ENCODE data around the gene DDAH1.

The DDAH1 gene

DNA sequence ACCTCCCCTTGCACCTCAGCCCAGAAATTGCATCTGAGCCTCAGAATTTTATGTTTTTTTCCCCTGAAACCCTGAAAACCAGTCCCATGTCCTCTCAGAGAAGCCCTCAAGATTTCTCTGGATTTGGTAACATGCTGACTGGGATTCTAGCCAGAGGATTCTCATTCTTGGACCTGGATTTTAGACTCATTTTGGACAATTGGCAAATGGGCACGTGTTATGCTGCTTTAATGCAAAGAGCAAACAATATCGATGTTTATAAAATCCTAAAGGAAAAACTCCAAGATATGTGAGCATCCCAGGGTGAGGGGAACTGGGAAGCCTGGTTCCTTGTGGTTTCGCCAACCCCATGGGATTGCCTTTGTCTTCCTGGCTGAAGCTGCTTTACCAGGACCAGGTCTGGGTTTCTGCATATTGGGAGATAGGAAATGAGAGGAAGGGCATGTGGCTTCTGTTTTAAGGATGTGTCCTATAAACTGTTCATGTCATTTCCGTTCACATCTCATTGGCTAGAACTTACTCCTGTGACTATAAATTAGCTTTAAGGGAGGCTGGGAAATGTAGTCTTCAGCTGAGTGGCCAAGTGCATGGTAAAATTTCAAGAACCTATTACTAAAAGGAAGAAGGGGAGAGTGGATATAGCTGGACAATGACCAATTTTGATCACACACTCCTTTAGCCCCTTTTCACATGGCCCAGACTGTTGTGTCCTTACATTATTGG lies 161.4 kb downstream of the DDAH1 start:
- DNase-seq (ENCODE audit: low read depth, low spot score) = no peak

DNA sequence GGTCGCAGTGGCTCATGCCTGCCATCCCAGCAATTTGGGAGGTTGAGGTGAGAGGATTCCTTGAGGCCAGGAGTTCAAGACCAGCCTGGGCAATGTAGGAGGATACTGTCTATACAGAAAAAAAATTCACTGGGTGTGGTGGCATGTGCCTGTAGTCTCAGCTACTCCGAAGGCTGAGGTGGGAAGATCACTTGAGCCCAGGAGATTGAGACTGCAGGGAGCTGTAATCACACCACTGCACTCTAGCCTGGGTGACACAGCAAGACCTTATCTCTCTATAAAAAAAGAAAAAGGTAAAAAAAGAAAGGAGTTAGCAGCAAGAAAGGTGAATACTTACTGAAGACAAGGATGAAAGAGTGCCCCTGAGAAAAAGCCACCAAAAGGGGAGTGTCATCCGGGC lies 164.8 kb downstream of the DDAH1 start:
- DNase-seq (ENCODE audit: low read depth, low spot score) = no peak

DNA sequence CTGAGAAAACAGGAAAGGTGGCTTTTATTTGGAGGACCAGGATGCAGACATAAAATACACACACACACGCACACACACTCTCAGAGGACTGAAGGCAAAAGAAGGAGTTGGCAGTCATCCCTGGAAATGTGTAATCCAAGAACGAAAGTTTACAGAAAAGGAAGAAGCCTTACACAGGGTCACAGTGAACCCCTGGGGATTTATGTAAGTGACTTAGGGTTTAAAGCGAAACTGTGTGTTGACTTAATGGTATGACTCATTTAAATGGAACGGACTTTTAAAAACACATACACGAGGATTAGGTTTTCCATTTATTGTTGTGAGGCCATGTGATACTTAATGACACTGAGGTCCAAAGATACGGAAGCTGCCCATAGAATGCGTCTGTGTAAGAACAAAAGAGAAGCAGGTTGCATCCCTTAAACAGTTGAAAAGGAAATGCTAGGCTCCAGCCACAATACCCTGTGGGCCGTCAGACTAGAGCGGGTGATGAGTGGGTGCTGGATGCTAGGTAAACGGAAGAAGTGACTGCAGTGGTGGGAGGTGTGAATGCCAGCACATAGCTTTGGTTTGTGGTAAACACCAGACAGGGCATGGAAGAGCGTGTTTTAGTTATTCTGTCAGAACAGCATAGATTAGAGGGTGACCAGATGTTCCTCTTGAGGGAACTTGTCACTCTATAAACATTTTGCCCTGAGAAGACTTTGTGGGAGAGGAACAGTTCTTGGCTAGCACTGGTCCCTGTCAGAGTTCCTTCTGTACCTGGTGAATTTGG lies 166.9 kb downstream of the DDAH1 start:
- no peak for DNase-seq (ENCODE audit: low read depth, low spot score)

DNA sequence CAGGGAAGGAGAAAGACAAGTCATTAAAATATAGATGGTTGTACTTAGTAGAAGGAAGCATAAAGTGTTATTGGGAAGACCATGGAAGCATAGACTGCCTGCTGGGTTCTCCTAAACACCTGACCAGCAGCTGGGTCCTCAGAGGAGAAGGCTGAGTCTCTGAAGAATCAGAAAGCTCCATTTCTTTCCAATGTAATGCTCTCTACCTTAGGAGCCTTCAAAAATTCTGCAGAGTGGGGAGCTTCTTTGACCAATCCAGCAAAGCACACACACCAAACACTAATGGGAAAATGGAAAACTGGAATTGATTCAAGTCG lies 167.5 kb downstream of the DDAH1 start:
- no peak for DNase-seq (ENCODE audit: low read depth, low spot score)

DNA sequence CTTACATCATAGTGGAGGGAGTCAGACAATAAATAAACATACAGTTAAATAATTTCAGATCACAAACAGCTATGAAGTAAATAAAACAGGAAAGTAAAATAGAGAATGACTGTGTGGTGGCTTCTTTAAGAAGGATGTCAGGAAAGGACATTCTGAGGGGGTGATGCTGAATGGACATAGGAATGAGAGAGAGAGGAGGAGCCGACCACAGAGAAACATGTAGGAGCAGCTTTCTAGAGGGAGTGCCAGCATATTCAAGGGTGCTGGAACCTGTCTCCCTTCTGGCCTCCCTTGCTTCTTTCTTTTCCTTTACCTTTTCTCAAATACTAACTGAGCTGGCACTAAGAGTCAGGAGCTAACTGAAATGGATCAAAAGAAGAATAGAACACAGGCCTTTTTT lies 168.0 kb downstream of the DDAH1 start:
- DNase-seq (ENCODE audit: low read depth, low spot score) = no peak

DNA sequence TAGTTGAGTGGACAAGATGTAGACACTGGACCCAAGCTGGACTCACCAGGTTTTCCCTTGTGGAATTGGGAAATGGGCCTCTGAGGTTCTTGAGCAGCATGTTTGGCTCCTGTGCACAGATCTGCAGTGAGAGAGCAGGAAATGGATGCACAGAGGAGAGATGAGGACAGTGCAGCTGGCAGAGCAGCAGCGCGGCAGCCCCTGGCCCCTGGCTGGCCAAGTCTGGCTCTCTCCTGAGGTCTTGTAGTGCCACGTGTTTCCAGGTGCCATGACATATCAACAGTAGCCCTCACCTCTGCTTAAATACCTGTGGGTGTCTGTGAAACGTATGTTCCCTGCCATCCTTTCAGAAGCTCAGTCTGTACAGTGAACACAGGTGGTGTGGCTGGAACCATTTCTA lies 169.3 kb downstream of the DDAH1 start:
- DNase-seq (ENCODE audit: low read depth, low spot score) = no peak

DNA sequence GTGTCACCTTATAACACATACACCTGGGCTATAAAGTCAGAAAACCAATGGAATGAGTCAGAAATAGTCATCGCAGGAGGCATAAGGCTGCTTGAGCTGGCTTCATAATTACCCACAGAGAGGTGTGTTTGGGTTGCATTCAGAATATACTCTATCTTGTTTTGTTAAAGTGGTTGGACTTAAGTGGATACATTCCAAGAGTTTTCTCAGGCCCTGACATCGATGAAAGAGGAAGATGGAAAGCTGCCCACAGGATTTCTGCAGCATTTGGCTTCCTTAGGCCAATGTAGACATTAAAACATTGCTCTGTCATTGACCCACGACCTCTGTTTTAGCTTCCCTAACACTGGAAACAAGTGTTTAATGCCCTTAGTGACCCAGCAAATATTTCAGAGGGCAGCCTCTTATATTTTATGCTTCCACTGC lies 169.9 kb downstream of the DDAH1 start:
- DNase-seq (ENCODE audit: low read depth, low spot score) = no peak

DNA sequence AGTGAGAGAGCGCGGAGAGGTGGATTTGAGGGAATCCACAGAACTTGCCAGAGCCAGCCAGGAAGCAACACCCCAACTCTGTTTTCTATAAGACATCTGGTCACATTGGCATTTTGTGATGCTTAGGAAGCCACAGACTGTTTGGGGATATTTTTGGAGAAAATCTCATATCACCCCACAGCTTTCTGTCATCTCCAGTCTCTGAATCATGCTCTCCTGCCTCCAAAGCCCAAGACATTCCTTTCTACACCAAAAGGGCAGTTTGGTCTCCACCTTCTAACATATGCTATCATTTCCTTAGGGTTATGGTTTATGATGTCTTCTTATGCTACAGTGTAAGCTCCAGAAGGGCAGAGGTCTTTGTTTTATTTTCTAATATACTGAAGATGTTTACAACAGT lies 174.1 kb downstream of the DDAH1 start:
- DNase-seq (ENCODE audit: low read depth, low spot score) = no peak

DNA sequence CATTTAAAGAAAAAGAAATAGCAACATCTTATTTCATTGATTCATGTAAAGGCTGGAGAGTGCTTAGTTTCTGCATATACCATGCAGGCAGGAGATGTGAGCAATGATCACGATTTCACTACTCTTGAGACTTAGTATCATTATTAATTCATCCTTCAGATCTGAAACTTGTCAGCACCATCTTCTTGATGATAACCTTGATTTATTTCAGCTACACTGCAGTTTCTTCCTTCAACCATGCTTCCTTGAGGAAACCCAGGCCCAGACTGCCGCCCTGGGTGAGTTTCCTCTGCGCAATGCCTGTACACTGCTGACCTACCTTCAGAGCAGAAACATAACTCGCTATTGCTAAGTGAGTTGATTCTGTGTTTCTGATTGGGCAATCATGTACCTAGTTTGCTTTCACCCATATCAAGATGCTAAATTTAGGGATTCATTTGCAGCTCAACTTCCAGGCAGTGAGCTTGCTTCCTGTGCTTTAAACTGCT lies 175.1 kb downstream of the DDAH1 start:
- no peak for DNase-seq (ENCODE audit: low read depth, low spot score)

DNA sequence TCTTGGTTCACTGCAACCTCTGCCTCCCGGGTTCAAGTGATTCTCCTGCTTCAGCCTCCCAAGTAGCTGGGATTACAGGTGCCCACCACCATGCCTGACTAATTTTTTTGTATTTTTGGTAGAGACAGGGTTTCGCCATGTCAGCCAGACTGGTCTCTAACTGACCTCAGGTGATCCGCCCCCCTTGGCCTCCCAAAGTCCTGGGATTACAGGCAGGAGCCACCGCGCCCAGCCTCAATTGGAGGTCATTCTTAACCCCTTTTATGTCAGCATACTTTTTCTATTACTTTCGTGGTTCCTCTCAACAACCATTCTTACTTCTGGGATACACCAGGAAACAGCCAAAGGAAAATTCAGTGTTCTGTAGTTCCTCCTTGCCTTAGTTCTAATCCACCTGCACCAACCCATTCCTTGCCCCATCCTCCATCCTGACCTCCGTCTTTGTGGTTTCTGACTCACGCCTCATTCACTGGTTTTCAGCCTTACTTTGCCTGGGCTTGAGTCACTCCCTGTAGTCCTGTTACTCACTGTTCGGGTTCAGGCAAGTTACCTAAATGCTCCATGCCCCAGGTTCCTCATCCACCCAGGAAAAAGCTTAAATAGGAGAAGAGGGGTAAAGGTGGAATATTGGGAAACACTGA lies 175.6 kb downstream of the DDAH1 start:
- DNase-seq (ENCODE audit: low read depth, low spot score) = no peak

DNA sequence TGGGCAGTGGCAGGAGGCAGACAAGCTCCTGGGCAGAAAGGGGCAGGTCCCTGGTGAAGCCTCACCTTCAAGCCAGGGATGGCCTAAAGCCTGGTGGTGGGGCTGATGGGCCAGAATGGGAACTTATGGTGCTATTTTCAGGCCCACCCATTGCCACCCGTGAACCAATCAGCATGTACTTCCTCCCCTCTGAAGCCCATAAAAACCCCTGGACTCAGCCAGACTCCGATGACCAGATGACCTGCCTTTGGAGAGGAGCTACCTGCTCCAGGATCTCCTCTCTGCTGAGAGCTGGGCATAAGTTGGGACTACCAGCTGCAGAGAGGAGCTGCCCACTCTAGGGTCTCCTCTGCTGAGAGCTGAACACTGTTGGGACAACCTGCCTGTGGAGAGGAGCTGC lies 180.8 kb downstream of the DDAH1 start:
- no peak for DNase-seq (ENCODE audit: low read depth, low spot score)

DNA sequence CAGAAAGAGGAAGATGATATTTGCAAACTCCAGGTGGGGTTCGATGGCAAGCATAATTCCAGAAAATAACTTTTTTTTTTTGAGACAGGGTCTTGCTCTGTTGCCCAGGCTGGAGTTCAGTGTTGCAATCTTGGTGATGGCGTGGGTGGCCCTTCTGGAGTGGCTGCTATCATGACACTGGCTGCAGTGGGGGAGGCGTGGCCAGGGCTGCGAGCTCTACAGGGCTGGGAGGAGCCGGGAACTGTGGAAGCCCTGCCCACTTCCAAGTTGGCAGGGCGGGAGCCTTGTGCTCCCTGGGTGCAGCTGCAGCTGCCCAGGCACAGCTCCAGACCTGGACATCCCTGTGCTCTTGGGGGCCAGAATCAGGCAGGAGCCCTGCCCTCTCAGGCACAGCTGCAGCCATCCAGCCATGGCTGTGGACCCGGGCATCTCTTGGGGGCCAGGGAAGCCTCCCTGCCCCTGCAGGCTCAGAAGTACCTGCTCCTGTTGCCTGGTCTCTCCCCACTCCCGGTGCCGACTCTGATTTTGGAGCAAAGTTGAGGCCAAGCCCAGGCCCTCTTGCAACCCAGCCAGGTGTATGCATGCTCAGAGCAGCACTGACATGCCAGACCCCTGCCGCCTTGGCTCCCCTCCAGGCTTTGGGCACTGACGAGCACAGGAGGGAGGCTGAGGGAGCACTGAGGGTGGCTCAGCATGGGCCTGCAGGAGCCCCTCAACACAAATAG lies 181.3 kb downstream of the DDAH1 start:
- DNase-seq (ENCODE audit: low read depth, low spot score) = no peak

DNA sequence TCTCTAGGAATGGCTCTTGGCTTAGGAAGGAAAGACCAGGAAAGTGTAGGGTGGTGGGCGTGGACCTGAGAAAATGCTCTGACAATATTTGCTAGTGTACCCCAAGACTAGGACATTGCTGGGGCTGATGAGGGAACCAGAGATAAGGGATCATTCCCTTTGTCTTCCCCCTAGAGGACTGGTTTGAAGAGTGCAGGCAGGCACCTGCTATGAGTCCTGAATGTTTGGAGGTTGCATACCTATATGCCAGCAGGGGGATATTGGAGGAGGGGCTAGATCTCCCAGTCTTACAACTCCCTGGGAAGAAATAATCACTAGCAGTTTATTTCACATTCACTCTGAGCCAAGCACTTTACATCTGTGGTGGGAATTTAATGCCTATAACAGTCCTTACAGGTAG lies 182.5 kb downstream of the DDAH1 start:
- DNase-seq (ENCODE audit: low read depth, low spot score) = peak; percentile 57

DNA sequence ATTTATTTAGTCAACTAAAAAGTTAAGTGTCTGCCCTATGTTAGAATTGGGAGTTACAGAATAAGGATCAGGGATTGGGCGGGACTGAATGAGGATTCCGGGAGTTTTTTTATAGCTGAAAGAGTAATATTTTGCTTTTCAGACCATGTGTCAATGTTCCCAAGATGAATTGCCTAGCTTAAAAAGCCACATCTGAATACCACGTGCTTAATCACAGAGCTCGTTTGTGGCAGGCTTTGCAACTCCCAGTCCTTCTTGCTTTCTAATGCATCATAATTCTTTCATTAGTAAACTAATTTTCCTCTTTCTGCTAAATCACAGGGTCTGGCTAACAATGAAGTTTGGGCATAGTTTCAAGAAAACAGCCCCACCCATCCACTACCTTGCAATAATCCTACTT lies 184.3 kb downstream of the DDAH1 start:
- no peak for DNase-seq (ENCODE audit: low read depth, low spot score)

DNA sequence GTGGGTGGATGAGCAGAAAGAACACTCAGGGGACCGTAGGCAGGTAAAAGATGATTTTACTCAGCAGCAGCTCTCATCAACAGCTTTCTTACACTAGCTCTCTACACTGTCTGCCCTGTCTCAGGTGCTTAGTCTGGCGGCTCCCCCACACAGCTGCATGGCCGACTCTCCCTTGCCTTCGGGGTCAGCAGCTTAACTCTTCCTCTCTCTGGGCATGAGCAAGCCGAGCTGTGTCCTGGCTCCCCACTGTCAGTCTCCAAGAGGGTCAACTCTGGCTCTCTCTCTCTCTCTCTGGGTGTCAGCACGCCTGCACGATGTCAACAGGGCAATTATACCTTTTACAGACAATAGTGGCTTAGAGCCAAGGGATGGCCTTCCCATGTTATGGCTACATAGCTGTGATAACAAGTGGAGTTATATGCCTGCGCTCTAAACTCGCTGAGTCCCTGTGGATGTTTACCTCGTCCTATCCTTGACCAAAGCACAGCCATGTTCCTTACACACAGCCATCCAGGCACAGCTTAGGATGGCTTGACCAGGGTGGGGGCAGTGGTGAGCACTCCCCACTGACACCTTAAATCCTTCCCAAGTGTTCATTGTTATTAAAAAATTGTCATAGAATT lies 185.4 kb downstream of the DDAH1 start:
- no peak for DNase-seq (ENCODE audit: low read depth, low spot score)

DNA sequence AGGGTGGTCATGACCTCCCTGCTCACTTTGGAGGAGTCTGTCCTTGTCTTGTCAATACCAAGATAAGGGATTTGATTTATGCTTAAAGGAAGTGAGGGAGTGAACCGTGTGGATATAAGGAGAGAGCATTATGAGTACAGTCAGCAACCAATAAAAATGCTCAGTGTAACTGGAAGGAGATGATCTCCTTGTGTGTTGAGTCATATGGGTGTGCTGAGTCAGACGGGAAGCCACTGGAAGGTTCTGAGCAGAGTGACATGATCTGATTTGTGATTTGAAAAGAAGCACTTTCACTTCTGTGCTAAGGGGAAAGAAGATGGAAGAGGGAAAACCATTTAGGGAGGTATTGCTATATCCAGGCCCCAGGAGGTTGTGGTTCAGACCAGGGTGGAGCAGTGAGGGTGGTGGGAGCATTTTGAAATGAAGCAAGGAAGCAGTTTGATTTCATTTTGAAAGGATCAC lies 186.1 kb downstream of the DDAH1 start:
- DNase-seq (ENCODE audit: low read depth, low spot score) = no peak

DNA sequence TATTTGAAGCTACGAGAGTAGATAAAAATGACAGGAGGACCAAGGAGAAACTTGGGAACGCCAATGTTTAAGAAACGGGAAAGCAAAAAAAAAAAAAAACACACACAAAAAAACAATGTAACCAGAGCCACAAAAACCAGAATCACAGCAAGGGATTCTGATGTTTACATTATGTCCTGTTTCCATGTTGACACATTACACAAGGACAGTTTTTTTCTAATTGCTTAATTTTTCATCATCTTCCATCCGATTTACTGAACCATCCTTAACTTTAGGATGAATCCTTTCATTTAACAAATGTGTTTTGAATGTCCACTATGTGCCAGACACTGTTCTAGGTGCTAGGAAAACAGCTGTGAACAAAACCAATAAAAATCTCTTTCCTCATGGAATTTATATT lies 187.2 kb downstream of the DDAH1 start:
- DNase-seq (ENCODE audit: low read depth, low spot score) = no peak

DNA sequence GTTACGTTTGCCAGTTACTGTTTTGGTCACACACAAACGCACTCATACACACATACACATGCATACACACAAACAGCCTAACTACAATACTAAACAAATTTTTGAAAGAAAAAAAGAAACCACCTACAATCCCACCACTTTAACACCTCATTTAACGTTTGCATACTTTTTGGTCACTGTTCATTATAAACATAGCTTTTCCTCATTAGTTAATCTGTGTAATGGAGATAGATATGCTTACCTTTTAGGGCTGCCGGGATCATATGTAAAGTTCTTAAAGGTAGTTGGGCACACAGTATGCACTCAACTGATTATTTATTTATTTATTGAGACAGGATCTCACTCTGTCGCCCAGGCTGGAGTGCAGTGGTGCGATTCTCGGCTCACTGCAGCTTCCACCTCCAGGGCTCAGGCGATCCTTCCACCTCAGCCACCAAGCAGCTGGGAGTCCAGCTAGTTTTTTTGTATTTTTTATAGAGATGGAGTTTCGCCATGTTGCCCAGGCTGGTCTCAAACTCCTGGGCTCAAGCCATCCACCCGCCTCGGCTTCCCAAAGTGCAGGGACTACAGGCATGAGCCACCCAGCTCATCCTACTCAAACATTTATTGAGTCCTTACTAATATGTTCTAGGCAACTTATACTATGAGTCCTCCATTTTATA lies 187.8 kb downstream of the DDAH1 start:
- no peak for DNase-seq (ENCODE audit: low read depth, low spot score)

DNA sequence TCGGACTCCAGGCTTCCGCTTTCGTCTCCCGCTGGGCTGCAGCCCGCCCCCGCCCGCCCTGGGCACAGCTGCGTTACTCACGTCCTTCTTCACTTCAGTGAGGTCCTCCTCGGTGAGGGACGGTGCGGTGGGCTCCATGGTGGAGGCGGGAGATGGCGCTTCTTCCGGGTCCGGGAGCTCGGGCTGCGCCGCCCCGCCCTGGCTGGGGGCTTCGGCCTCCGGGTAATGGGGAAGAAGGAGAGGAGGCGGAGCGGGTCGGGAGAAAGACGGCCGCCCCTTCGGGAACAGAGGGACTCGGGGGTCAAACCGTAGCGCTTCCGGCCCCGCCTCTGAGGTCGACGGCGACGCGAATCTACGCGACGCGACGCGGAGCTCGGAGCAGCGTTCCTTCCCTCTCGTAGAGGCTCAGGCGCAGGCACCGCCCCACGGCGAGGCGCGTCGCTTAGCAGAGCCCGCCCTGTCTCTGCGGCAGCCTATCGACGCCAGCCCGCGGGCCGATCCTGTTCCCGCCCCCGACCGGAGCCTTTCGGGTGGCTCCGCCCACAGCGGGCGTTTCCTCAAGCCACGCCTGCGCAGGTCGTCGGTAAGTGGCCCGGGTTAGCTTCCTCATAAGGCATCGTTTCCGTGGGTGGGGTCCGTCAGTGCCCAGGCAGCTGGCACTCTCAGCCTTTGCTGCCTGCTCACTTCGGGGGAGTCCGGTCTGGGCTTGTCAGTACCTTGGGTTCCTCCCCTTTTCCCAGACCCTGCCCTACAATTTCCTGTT lies 188.6 kb downstream of the DDAH1 start, which contains the start of gene BCL10:
BCL10 (minus strand) TSS at position 418 of the 763 bp plus-strand sequence; CDS start at position 138, 280 bp downstream.
- DNase-seq (ENCODE audit: low read depth, low spot score) = peak; percentile 87

DNA sequence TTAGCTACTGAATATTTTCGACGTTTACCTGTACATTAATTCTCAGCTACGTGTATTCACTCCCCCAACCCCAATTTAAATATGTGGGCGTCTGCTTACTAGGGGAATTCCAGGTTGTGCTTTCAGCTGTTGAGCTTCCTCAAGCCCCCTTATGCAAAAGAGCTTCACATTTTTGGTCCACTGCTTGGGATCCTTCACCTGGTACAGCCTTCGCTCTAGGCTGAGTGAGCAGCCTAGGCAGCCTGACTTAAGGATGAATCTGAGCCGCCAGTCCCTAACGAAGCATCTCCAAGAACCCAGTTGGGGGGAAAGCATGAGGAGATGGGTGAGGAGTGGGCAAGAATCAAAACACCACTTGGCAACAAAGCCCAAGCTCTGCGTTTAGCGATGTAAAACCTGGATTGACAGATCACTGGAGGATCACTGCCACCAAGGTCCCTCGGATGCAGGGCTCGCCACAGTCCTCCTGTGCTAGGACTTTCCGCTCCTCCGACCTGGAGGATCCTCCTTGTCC lies 189.2 kb downstream of the DDAH1 start:
- DNase-seq (ENCODE audit: low read depth, low spot score) = no peak

All from iPS DF 19.7 (cell line).